HG02610 (cell line): ENCODE measurements around the gene MUCL1.

Source experiments
- ATAC-seq: cut with Tn5 transposase; IDR thresholded peaks from one replicate; pipeline ENCODE4 v1.9.1; 2021; ENCODE audit warnings: mild to moderate bottlenecking, moderate library complexity; ENCODE audit not compliant: unreplicated experiment

Gene MUCL1

GRCh38 chr12:54891717-54892478 is 37.6 kb downstream of the MUCL1 start:
- no peak for ATAC-seq
